22Rv1 (cell line): ENCODE data around the gene TMEM131.

Experiments
- CTCF ChIP-seq: fragments of 450-650 bp; IDR thresholded peaks from 2 replicates; pipeline ENCODE4 v1.5.1; 2017; ENCODE audit warnings: mild to moderate bottlenecking
- ZFX ChIP-seq: fragments of 450-650 bp; IDR thresholded peaks from 2 replicates; pipeline ENCODE4 v1.6.1; 2017; ENCODE audit warnings: antibody characterized with exemption, borderline replicate concordance

DNA sequence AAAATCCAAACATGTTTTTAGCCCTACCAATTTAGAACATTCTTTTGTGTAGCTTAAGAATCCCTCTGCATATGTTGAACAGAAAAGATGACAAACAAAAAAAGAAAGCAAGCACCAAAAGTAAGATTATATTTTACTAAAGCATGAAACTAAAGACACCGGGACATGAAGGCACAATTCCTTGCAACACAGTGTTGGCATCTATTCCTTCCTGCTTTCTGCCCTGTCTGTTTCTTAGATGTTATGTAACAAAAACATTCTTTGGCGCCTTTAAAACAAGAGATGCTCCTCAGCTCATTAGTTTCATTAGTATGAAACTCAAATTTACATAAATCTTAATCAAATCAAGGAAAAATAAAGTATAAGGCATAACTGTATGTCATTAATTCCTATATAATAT is 106.6 kb downstream of the TMEM131 start:
- no peak for TF ChIP-seq CTCF
- no peak for TF ChIP-seq ZFX
